ENCODE data around the gene PTH2R.

- TF ChIP-seq CREB3 (tag; conservative IDR thresholded peaks at IDR 0.05; ENCODE audit: low read depth) (no peak), FOXM1 (IDR thresholded peaks at IDR 0.05; ENCODE audit: low read depth) (peak; percentile 64; the same call in 1 of the 2 replicates), FOXM1 (CRISPR knock-in tag; IDR thresholded peaks at IDR 0.05; ENCODE audit: low read depth) (no peak), JUNB (CRISPR knock-in tag; conservative IDR thresholded peaks at IDR 0.05) (0 out of 2 replicates have a peak, but pooled peaks have one; percentile 11), ZNF263 (CRISPR knock-in tag; IDR thresholded peaks at IDR 0.05; ENCODE audit: borderline replicate concordance) (no peak), CTCF (IDR thresholded peaks at IDR 0.05 in 2 of 3, conservative IDR thresholded peaks at IDR 0.05 in 1 of 3; ENCODE audit: insufficient read depth in 2 of 3, low read depth in 1 of 3, low read length in 3 of 3) (no peak), NFIC (IDR thresholded peaks at IDR 0.05) (no peak), MXI1 (IDR thresholded peaks at IDR 0.05; ENCODE audit: low read depth, low read length) (no peak), PRDM10 (IDR thresholded peaks at IDR 0.05; ENCODE audit: partially characterized antibody) (no peak), CBFA2T2 (conservative IDR thresholded peaks at IDR 0.05) (no peak)
Measured at GRCh38 chr2:208363485-208363884, 43.1 kb upstream of the PTH2R start.
